Parathyroid adenoma (tissue), 2 donors: ENCODE data around the gene ENTHD1.
A peak's percentile ranks its signal among the peaks of the same experiment; 100 is the strongest.

Experiments used
- H2AFZ ChIP-seq: fragments of 300-600 bp; sonication (generic); one replicate; pipeline ENCODE4 v1.7.0; 2017; ENCODE audit warnings: antibody characterized with exemption, mild to moderate bottlenecking
- H3K27ac ChIP-seq: fragments of 300-600 bp; sonication (generic); one replicate; pipeline ENCODE4 v1.7.0; 2017
- H3K27me3 ChIP-seq: fragments of 300-600 bp; sonication (generic); one replicate; pipeline ENCODE4 v1.7.0; 2017; ENCODE audit warnings: low read length; ENCODE audit not compliant: control insufficient read depth, insufficient read depth
- H3K36me3 ChIP-seq: fragments of 300-600 bp; sonication (generic); one replicate; pipeline ENCODE4 v1.7.0; 2017; ENCODE audit warnings: low read length; ENCODE audit not compliant: control insufficient read depth, insufficient read depth
- H3K4me1 ChIP-seq: fragments of 300-600 bp; sonication (generic); one replicate; pipeline ENCODE4 v1.7.0; 2017; ENCODE audit warnings: control low read depth
- H3K4me2 ChIP-seq: fragments of 300-600 bp; sonication (generic); one replicate; pipeline ENCODE4 v1.7.0; 2017; ENCODE audit warnings: low read length
- H3K4me3 ChIP-seq: fragments of 300-600 bp; sonication (generic); one replicate; pipeline ENCODE4 v1.7.0; 2017; ENCODE audit warnings: low read depth, low read length
- H3K79me2 ChIP-seq: fragments of 300-600 bp; sonication (generic); one replicate; pipeline ENCODE4 v1.7.0; 2017; ENCODE audit warnings: control low read depth
- H3K9ac ChIP-seq: fragments of 300-600 bp; sonication (generic); one replicate; pipeline ENCODE4 v1.7.0; 2017; ENCODE audit warnings: mild to moderate bottlenecking
- H3K9me3 ChIP-seq: fragments of 300-600 bp; sonication (generic); one replicate; pipeline ENCODE4 v1.7.0; 2017; ENCODE audit warnings: low read length; ENCODE audit not compliant: control insufficient read depth
- CTCF ChIP-seq: fragments of 300-600 bp; sonication (generic); IDR thresholded peaks from one replicate; pipeline ENCODE4 v1.7.0; 2017; ENCODE audit warnings: antibody characterized with exemption, mild to moderate bottlenecking
- donor health status: primary hyperparathyroidism.

The ENTHD1 gene

GRCh38 chr22:39940757-39941305 lies 47.3 kb upstream of the ENTHD1 start:
- H3K9ac ChIP-seq: no peak overlapping the region
- no peak overlapping the region for H3K27ac ChIP-seq
- H3K79me2 ChIP-seq: no peaks in the 10 kb centered on the region
- no peaks in the 10 kb centered on the region for H3K9me3 ChIP-seq
- no peak overlapping the region for H2AFZ ChIP-seq
- no peak for TF ChIP-seq CTCF
- no peaks in the 10 kb centered on the region for H3K36me3 ChIP-seq
- H3K27me3 ChIP-seq: no peaks in the 10 kb centered on the region
- H3K4me1 ChIP-seq: no peaks in the 10 kb centered on the region
- H3K4me3 ChIP-seq: no peak overlapping the region
- H3K4me2 ChIP-seq: no peak overlapping the region

GRCh38 chr22:39939830-39940229 lies 46.3 kb upstream of the ENTHD1 start:
- no peak for TF ChIP-seq CTCF
- H3K9me3 ChIP-seq: no peaks in the 10 kb centered on the region
- no peak overlapping the region for H3K4me3 ChIP-seq
- no peak overlapping the region for H3K4me2 ChIP-seq
- H3K4me1 ChIP-seq: no peaks in the 10 kb centered on the region
- no peaks in the 10 kb centered on the region for H3K36me3 ChIP-seq
- no peaks in the 10 kb centered on the region for H3K79me2 ChIP-seq
- no peak overlapping the region for H3K9ac ChIP-seq
- no peak overlapping the region for H2AFZ ChIP-seq
- no peaks in the 10 kb centered on the region for H3K27me3 ChIP-seq
- no peak overlapping the region for H3K27ac ChIP-seq

- Histone ChIP-seq H3K79me2 (no peaks in the 10 kb centered on the region), H3K4me2 (peak overlapping the region; percentile 4), H3K27ac (no peak overlapping the region), H3K36me3 (no peaks in the 10 kb centered on the region), H3K4me3 (no peak overlapping the region), H3K27me3 (no peaks in the 10 kb centered on the region), H3K4me1 (no peaks in the 10 kb centered on the region), H3K9ac (no peak overlapping the region), H3K9me3 (no peaks in the 10 kb centered on the region), H2AFZ (no peak overlapping the region)
- TF ChIP-seq CTCF: no peak
These were observed 45.0 kb upstream of the ENTHD1 start for GRCh38 chr22:39938509-39939111.

- Histone ChIP-seq H3K4me3 (no peak overlapping the region), H3K4me2 (no peak overlapping the region), H3K4me1 (no peaks in the 10 kb centered on the region), H3K79me2 (no peaks in the 10 kb centered on the region), H3K9me3 (no peaks in the 10 kb centered on the region), H2AFZ (no peak overlapping the region), H3K9ac (no peak overlapping the region), H3K27me3 (no peaks in the 10 kb centered on the region), H3K36me3 (no peaks in the 10 kb centered on the region), H3K27ac (no peak overlapping the region)
- no peak for TF ChIP-seq CTCF
These were observed 44.3 kb upstream of the ENTHD1 start for GRCh38 chr22:39937906-39938305.
